Right lobe of liver (tissue), 4 donors: ENCODE measurements around the gene CDH18.

Source experiments
- CTCF ChIP-seq, 4 donors: fragments of 200-600 bp in 3 of 4; fragments of 450-650 bp in 1 of 4; IDR thresholded peaks; one replicate each; pipeline versions ENCODE4 v1.5.1 to v1.8.0; 2016 to 2022; ENCODE audit warnings: antibody characterized with exemption in 4 of 4, mild to moderate bottlenecking in 2 of 4
- POLR2A ChIP-seq: fragments of 450-650 bp; IDR thresholded peaks from one replicate; pipeline ENCODE4 v1.6.1; 2017; ENCODE audit warnings: antibody characterized with exemption, mild to moderate bottlenecking
- donor health status: DM: no; HTN: no; CAD: no.
- donor health status: DM: no; HTN: no; CAD: no.
- donor health status: DM: no; HTN: yes; CAD: no.

GRCh38 chr5:19855453-19855852, 132.5 kb downstream of the CDH18 start:
- TF ChIP-seq POLR2A: no peak
- TF ChIP-seq CTCF (IDR thresholded peaks at IDR 0.05): no peak
